ENCODE results near the gene MRPS6. TPM values are rescaled to one million over a fixed set of nuclear protein-coding genes. Genes with fewer than 3 reads are reported as not detected.

MRPS6 gene
- total and polyA plus RNA-seq, 2 of the 13 experiments (the other 11 are each of a cell fraction or from before 2014, with no cell fraction given), result 14.2 to 26.9 TPM

GRCh38 chr21:34029743-34030528 is 43.4 kb upstream of the MRPS6 start (continued):
- peak; percentile 67; the same call in 1 of the 2 replicates for TF ChIP-seq HCFC1 (IDR thresholded peaks at IDR 0.05; ENCODE audit: low read depth, low read length)

GRCh38 chr21:34031835-34032370 is 41.5 kb upstream of the MRPS6 start:
- Histone ChIP-seq H3K27ac (ENCODE audit: extremely low read length, insufficient read depth, low read length) (no peak overlapping the region), H3K4me2 (ENCODE audit: low read depth, low read length) (peak overlapping the region; percentile 42), H3K27me3 (ENCODE audit: control insufficient read depth in 1 of 2, insufficient read depth in 2 of 2, low read length in 2 of 2) (0 out of 5 replicates have a peak, but pooled peaks cover 0 to 3% of the 10 kb centered on the region in 2 experiments), H4K20me1 (ENCODE audit: insufficient read depth, low read length) (no peaks in the 10 kb centered on the region), H2AFZ (ENCODE audit: low read length) (no peak overlapping the region), H3K4me1 (ENCODE audit: insufficient read depth, low read length) (peaks cover 45% of the 10 kb centered on the region), H3K9ac (ENCODE audit: insufficient read depth, low read depth, low read length) (no peak overlapping the region), H3K79me2 (ENCODE audit: insufficient read depth, low read length) (no peaks in the 10 kb centered on the region), H3K9me3 (ENCODE audit: low read length) (no peaks in the 10 kb centered on the region), H3K36me3 (replicated peaks in 1 of 2; ENCODE audit: control insufficient read depth in 1 of 2, insufficient read depth in 2 of 2, low read length in 2 of 2) (no peaks in the 10 kb centered on the region), H3K4me3 (replicated peaks in 1 of 3; ENCODE audit: insufficient read depth in 1 of 3, low read depth in 2 of 3, low read length in 3 of 3) (no peak overlapping the region)
- no peak for FAIRE-seq
- in situ Hi-C loops (cut with HindIII; ENCODE audit: extremely low pct_ligation_motif_present, low pct_unique_long_range_greater_than_20kb) (no loop called here), intact Hi-C loops (cut with micrococcal nuclease; ENCODE audit: unreplicated experiment) (no loop called here)
- WGBS (ENCODE audit: low lambda C conversion rate), result 46% methylated on average over 11 of the region's 11 CpGs
- ATAC-seq, result peak; percentile 32; the same call in 1 of the 3 replicates
- no TSS peak for BruUV-seq (replicated peaks)
- POLR2A ChIA-PET, result no interaction called here
- peak; percentile 23 for DNase-seq (ENCODE audit: low spot score)
- CTCF ChIA-PET (ENCODE audit: low intra/inter-chr PET ratio, low total read pairs), result no interaction called here
- TF ChIP-seq SETDB1 (CRISPR knock-in tag; IDR thresholded peaks at IDR 0.05; ENCODE audit: borderline replicate concordance) (no peak), CREB1 (IDR thresholded peaks at IDR 0.05) (no peak), CREB1 (CRISPR knock-in tag; IDR thresholded peaks at IDR 0.05) (0 out of 2 replicates have a peak, but pooled peaks have one; percentile 35), ZNF281 (CRISPR knock-in tag; IDR thresholded peaks at IDR 0.05; ENCODE audit: borderline replicate concordance) (no peak), HNF1A (IDR thresholded peaks at IDR 0.05; ENCODE audit: low read depth) (no peak), HNF1A (CRISPR knock-in tag; IDR thresholded peaks at IDR 0.05; ENCODE audit: borderline replicate concordance) (no peak), ZBED4 (CRISPR knock-in tag; IDR thresholded peaks at IDR 0.05; ENCODE audit: borderline replicate concordance) (no peak), FOSL2 (CRISPR knock-in tag; IDR thresholded peaks at IDR 0.05) (peak; percentile 34; the same call in 1 of the 2 replicates), THAP11 (CRISPR knock-in tag; IDR thresholded peaks at IDR 0.05) (peak; percentile 56)

Measured in HepG2 (cell line).